ENCODE measurements around the gene TTC5. TPM values are rescaled to one million over a fixed set of nuclear protein-coding genes. Genes with fewer than 3 reads are reported as not detected.

TTC5 gene
- total RNA-seq, 4 donors from 2014 or later, result 8.1 to 12.8 (median 10.7) TPM

GRCh38 chr14:20334017-20334416, 28.3 kb upstream of the TTC5 start:
- Histone ChIP-seq H3K4me1 (peaks cover 0 to 24% (median 2%) of the 10 kb centered on the region in 4 donors), H3K36me3 (peaks cover 0 to 4% (median 0%) of the 10 kb centered on the region in 3 donors), H3K27me3 (no peaks in the 10 kb centered on the region), H3K27ac (peak overlapping the region; percentile 85 to 95 (median 88)), H3K4me3 (no peak overlapping the region), H3K9me3 (no peaks in the 10 kb centered on the region)
- no peak for DNase-seq (ENCODE audit: low spot score in 2 of 2)
- 76 to 77% methylated on average over 7 of the region's 7 CpGs for WGBS, 2 donors
- TF ChIP-seq CTCF (IDR thresholded peaks at IDR 0.05) (no peak), EP300 (IDR thresholded peaks at IDR 0.05) (no peak), POLR2A (IDR thresholded peaks at IDR 0.05) (no peak)

GRCh38 chr14:20333494-20333841, 27.7 kb upstream of the TTC5 start:
- no peaks in the 10 kb centered on the region for H3K9me3 ChIP-seq
- no peaks in the 10 kb centered on the region for H3K27me3 ChIP-seq
- H3K27ac ChIP-seq, result peak overlapping the region; percentile 85 to 95 (median 88)
- DNase-seq (ENCODE audit: low spot score in 2 of 2), result no peak
- WGBS, 2 donors, result 6 to 11% methylated on average over 3 of the region's 3 CpGs
- TF ChIP-seq CTCF (IDR thresholded peaks at IDR 0.05) (no peak), POLR2A (IDR thresholded peaks at IDR 0.05) (peak in 1 of 2 donors; percentile 3)
- peaks cover 0 to 10% (median 0%) of the 10 kb centered on the region in 3 donors for H3K36me3 ChIP-seq
- H3K4me3 ChIP-seq, result peak overlapping the region; percentile 40 to 79 (median 60)
- peaks cover 0 to 24% (median 2%) of the 10 kb centered on the region in 4 donors for H3K4me1 ChIP-seq

GRCh38 chr14:20332788-20333493, 27.2 kb upstream of the TTC5 start, which contains the start of gene CCNB1IP1:
Gene CCNB1IP1 (minus strand): TSS chr14:20333279. CDS start chr14:20316523, 16,756 bp downstream.
- TF ChIP-seq POLR2A (IDR thresholded peaks at IDR 0.05), result peak; percentile 40 to 46
- peak; percentile 61 to 95 for TF ChIP-seq EP300 (IDR thresholded peaks at IDR 0.05)
- TF ChIP-seq CTCF (IDR thresholded peaks at IDR 0.05), result no peak
- Histone ChIP-seq H3K27me3 (no peaks in the 10 kb centered on the region), H3K9me3 (no peaks in the 10 kb centered on the region), H3K36me3 (peaks cover 0 to 15% (median 0%) of the 10 kb centered on the region in 3 donors), H3K27ac (peak within 1 kb of the TSS; percentile 85 to 95 (median 88)), H3K4me3 (peak within 1 kb of the TSS; percentile 40 to 79 (median 60)), H3K4me1 (peaks cover 0 to 28% (median 2%) of the 10 kb centered on the region in 4 donors)
- 1% methylated on average over 19 of the region's 19 CpGs for WGBS, 2 donors
- peak in 1 of 2 donors; percentile 68 for DNase-seq (ENCODE audit: low spot score in 2 of 2)

- TF ChIP-seq POLR2A (IDR thresholded peaks at IDR 0.05) (no peak), CTCF (IDR thresholded peaks at IDR 0.05) (no peak), EP300 (IDR thresholded peaks at IDR 0.05) (no peak)
- 1 to 2% methylated on average over 4 of the region's 4 CpGs for WGBS, 2 donors
Measured at GRCh38 chr14:20332431-20332787, 26.7 kb upstream of the TTC5 start.

GRCh38 chr14:20331053-20331613, 25.4 kb upstream of the TTC5 start:
- no peak for DNase-seq (ENCODE audit: low spot score in 2 of 2)
- peaks cover 0 to 40% (median 2%) of the 10 kb centered on the region in 4 donors for H3K4me1 ChIP-seq
- no peaks in the 10 kb centered on the region for H3K27me3 ChIP-seq
- H3K27ac ChIP-seq, result no peak overlapping the region
- peaks cover 0 to 23% (median 0%) of the 10 kb centered on the region in 3 donors for H3K36me3 ChIP-seq
- H3K9me3 ChIP-seq, result no peaks in the 10 kb centered on the region
- no peak for TF ChIP-seq CTCF (IDR thresholded peaks at IDR 0.05)
- H3K4me3 ChIP-seq, result no peak overlapping the region
- 77 to 78% methylated on average over 2 of the region's 2 CpGs for WGBS, 2 donors

More at GRCh38 chr14:20332431-20332787, 26.7 kb upstream of the TTC5 start:
- peaks cover 0 to 17% (median 0%) of the 10 kb centered on the region in 3 donors for H3K36me3 ChIP-seq
- H3K27me3 ChIP-seq, result no peaks in the 10 kb centered on the region
- no peaks in the 10 kb centered on the region for H3K9me3 ChIP-seq
- H3K4me1 ChIP-seq, result peaks cover 0 to 34% (median 2%) of the 10 kb centered on the region in 4 donors
- peak overlapping the region; percentile 85 to 95 (median 88) for H3K27ac ChIP-seq
- peak overlapping the region; percentile 40 to 79 (median 60) for H3K4me3 ChIP-seq
- DNase-seq (ENCODE audit: low spot score in 2 of 2), result no peak
